ENCODE measurements around the gene GLS.

GLS gene

DNA sequence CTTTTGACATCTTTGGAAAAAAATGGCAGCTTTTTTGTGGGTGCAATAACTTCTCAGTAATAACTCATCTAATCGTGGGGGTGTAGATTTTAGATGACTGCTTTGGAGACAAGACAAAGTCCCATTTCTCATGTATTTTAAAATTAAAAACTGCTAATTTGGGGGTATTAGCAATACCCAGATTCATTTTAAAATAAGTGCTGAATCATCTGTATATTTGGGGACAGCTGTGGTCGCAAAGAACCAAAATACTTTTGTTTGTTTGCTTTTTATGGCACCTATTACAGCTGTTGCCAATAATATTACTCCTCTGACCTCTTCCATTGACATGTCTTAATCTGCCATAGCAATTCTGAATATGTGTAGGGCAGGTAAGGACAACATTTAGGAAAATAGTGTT, 87.9 kb downstream of the GLS start:
- in situ Hi-C loops (cut with MboI; ENCODE audit: low sequenced_read_pairs), result no loop called here

- in situ Hi-C loops (cut with MboI; ENCODE audit: low sequenced_read_pairs), result no loop called here
Observed at GRCh38 chr2:190970160-190970559, 89.5 kb downstream of the GLS start.

GRCh38 chr2:190970873-190971506, 90.4 kb downstream of the GLS start:
- in situ Hi-C loops (cut with MboI; ENCODE audit: low sequenced_read_pairs), result no loop called here

- in situ Hi-C loops (cut with MboI; ENCODE audit: low sequenced_read_pairs), result no loop called here
Observed at GRCh38 chr2:190972213-190972612, 91.6 kb downstream of the GLS start.

DNA sequence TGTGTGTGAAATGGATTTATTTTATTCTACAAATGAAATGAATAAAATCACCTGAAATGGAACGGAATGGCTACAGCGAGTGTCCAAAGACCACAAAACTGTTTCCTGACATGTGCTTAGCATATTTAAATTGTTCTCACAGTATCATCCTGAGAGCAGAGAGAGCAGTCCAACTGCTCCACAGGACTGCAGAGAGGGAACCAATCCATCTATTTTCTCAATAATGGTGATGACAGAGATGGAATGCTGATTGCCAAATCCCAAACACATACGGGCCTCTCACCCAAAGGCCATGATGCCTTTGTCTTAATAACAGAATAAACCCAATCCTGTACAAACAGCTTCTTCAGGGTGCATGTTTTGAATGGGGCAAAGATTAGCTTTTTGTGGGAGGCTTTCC, 92.2 kb downstream of the GLS start:
- in situ Hi-C loops (cut with MboI; ENCODE audit: low sequenced_read_pairs), result no loop called here

DNA sequence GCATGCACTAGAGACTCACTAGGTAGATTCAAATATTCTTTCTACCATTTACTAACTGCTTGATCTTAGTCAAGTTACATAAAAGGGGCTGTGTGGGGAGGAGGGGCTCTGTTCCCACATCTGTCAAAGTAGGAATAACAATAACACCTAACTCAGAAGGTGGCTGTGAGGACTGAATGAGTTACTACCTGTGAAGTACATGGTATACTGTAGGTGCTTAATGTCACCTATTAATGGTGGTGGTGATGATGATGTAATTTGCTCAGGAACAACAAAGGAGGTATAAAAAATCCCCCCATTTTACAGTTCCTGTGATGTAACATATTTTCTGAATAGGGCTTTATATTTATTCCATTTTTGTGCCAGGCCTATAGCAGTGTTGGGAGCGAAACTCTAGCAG, 92.6 kb downstream of the GLS start:
- in situ Hi-C loops (cut with MboI; ENCODE audit: low sequenced_read_pairs), result no loop called here

DNA sequence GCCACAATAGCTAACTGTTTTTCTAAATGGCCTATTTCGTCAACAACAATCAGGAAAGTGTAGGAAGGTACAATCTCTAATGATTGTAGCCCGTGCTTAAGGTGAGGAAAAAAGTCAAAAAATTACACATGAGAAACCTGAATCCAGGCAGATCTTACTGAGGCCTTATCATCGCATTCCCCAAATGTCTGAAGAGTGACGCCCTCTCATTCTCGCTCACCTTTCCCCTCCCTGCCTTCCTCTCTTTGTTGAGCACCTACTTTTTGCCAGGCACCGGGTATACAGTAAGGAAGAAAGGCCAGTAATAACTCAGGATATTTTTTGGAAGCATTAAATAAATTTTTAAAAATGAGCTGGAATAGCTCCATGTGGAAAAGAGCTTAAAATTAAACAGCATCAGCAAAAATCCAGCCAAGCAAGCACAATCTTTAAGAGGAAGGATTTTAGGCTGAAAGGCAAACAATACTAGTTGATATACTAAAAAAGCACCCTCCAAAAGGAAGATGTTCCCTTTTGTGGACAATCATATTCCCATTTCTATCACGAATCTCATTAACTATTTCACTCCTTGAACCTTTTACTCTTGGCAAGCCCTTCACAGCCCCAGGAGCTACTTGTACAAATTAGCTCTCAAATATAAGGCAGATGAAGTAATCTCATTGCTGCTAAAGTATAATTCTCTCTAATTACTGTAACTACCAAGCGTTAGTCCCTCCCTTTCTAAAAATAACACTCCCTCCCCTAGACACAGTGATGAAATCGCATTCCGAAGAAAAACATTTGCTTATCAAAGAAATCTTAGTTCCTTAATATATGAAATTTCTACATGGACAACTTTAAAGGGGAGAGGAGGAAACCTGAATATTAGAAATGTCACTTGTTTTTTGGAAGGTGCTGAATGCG, 93.4 kb downstream of the GLS start:
- in situ Hi-C loops (cut with MboI; ENCODE audit: low sequenced_read_pairs), result no loop called here

- in situ Hi-C loops (cut with MboI; ENCODE audit: low sequenced_read_pairs), result no loop called here
Observed at GRCh38 chr2:190974629-190975361, 94.2 kb downstream of the GLS start.

GRCh38 chr2:190976521-190976920, 95.9 kb downstream of the GLS start:
- in situ Hi-C loops (cut with MboI; ENCODE audit: low sequenced_read_pairs), result no loop called here

- in situ Hi-C loops (cut with MboI; ENCODE audit: low sequenced_read_pairs), result no loop called here
Observed at GRCh38 chr2:190977505-190977904, 96.9 kb downstream of the GLS start.

DNA sequence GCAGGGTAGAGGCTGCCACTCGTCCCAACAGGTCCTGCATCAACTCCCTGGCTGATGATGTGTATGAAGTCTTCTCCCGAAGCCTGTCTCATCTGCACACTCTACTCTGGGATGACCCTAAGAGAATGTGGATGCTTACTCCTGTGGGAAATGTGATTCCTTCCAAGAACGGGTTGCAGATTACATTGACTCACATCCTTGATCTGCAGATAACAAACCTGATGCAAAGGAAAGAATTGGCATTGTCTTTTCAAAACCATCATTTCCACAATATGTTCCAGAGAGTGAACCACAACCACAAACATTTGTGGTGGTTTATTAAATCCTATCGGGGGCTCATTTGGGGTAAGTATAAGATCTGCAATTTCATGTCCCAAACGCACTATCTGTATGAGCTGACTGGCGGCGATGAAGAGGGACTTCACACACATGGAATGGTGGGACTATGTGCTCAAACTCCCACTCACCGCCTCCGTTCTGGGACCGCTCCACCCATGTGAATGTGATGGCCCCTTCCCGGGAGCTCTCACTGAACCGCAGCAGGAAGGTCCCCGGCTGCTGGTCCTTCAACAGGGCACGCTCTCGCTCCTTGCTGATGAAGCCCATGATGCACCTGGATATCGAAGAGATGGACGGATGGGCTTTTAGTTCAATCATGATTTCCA, 97.9 kb downstream of the GLS start:
- in situ Hi-C loops (cut with MboI; ENCODE audit: low sequenced_read_pairs), result no loop called here

DNA sequence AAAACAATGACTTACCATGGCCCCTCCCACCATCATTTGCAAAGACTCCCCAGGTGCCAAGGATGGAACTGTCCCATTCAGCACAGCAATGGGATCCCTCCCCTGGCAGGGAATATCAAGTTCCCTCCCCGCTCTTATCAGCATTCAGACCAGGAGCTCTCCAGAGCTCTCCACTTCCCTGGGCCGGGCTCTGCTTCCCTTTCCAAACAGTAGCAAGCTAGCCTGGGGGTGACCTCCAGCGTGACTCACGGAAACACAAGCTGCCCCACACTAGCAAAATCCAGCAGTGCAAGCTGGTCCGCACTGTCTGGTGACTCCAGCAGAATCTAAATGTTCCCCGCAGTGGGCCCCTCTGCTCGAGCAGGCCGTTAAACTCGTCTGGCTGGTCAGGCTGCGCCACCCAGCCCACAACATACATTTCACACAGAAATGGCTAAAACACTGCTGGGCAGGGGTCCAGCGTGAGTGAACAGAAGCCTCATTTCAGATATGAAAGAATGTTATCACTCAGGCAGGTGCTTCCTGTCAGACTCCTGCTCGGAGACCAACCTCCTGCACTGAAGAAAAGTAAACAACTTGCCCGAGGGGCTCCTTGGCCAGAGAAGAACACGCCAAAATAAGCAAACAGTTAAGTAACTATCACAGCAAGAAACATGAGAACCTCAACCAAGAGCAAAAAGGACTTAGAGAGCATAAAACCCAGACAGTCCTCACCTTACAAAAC, 99.4 kb downstream of the GLS start:
- in situ Hi-C loops (cut with MboI; ENCODE audit: low sequenced_read_pairs), result no loop called here

- in situ Hi-C loops (cut with MboI; ENCODE audit: low sequenced_read_pairs), result no loop called here
Observed at GRCh38 chr2:190980630-190981209, 100.1 kb downstream of the GLS start.

- in situ Hi-C loops (cut with MboI; ENCODE audit: low sequenced_read_pairs), result no loop called here
Observed at GRCh38 chr2:190981333-190981732, 100.7 kb downstream of the GLS start.

DNA sequence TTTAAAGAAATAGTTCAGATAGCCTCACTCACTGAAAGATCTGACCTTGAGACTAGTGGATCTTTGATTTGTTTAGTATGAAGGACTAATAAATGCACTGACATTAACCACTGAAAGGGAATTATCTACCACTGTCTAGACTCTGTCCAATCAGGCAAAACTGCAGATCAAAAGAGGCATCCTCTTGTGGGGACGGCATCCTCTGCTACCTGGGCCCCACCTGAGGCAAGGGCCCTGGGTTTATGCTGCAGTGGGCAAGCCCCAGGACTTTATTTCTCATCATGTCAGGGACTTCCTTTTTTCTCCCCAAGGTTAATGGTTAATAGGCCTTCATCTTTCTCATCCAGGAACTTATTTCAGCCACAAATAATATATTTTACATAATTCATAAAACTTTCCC, 101.1 kb downstream of the GLS start:
- in situ Hi-C loops (cut with MboI; ENCODE audit: low sequenced_read_pairs), result no loop called here

GRCh38 chr2:190982262-190983034, 101.8 kb downstream of the GLS start:
- in situ Hi-C loops (cut with MboI; ENCODE audit: low sequenced_read_pairs), result no loop called here

DNA sequence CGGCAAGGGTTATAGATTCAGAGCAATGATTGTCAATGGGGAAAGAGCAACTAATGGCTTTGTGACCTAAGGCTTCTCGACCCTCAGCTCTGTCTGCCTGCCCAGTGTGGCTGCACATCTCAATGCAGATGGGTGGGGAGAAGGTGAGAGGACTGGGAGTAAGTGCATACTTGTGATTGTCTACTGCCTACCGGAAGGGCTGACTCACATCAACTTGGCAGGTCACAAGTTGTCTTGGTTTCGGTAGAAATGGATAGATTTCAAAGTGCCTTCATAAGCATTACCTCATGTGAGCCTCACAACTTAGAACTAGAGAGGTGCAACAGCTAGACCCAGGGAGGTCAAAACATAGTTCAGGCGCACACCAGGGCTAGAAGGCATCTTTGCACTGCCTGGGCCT, 104.0 kb downstream of the GLS start:
- in situ Hi-C loops (cut with MboI; ENCODE audit: low sequenced_read_pairs), result no loop called here

DNA sequence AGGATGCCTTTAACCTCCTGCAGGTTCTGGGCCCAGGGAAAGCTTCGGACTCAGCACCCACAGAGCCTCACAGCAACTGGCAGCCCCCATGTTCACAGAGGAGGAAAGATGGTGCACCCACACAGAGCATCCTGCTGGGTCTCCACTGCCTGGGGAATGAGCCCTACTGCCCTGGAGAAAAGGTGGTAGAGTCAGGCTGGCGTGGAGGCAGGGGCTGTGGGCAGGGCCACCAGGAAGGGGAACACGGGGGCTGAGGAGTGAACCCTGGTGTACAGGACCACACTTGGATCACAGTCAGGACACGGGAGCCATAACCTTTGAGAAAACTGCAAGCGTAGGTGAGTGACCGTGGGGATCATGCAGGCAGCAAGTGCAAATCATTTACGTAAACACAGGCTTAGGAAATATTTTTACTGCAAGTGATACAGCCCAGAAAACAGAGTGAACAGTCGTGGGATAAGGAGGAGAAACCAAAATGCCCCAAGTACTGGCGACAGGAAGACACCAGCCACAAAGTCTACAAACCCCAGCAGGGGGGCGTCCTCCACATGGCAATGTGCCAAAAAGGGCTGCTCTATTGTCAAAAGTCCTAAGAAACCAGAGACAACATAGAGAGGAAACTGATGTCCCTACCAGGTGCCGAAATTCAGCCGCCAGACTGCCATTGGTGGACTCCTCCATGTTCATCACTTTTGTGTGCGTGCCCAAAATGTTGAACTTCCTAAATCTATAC, 105.8 kb downstream of the GLS start:
- in situ Hi-C loops (cut with MboI; ENCODE audit: low sequenced_read_pairs), result no loop called here

GRCh38 chr2:190987116-190987515, 106.5 kb downstream of the GLS start:
- in situ Hi-C loops (cut with MboI; ENCODE audit: low sequenced_read_pairs), result no loop called here
